HepG2 (cell line): ENCODE data around the gene GIPC3. TPM values are rescaled to one million over a fixed set of nuclear protein-coding genes. Genes with fewer than 3 reads are reported as not detected.

ENCODE experiments used
- ATF7 ChIP-seq, 2 experiments: fragments of 450-650 bp in 1 of 2; sonication (generic) in 1 of 2; formaldehyde crosslinking in 1 of 2; IDR thresholded peaks; 2 replicates each; pipeline versions ENCODE4 v1.4.0 to v1.6.1; 2016 to 2020; ENCODE audit warnings: antibody characterized with exemption in 1 of 2, mild to moderate bottlenecking in 1 of 2, missing genetic modification reagents in 1 of 2
- CTCF ChIP-seq: sonication (generic); formaldehyde crosslinking; IDR thresholded peaks from 2 replicates; pipeline ENCODE4 v1.5.0; 2020; ENCODE audit warnings: mild to moderate bottlenecking, missing genetic modification reagents, moderate library complexity
- HOXD1 ChIP-seq: sonication (generic); formaldehyde crosslinking; IDR thresholded peaks from 2 replicates; pipeline ENCODE4 v1.5.0; 2020; ENCODE audit warnings: missing genetic modification reagents
- LBX2 ChIP-seq: sonication (generic); formaldehyde crosslinking; IDR thresholded peaks from 2 replicates; pipeline ENCODE4 v1.5.0; 2020; ENCODE audit warnings: missing genetic modification reagents, mild to moderate bottlenecking, borderline replicate concordance
- MEIS1 ChIP-seq: sonication (generic); formaldehyde crosslinking; IDR thresholded peaks from 2 replicates; pipeline ENCODE4 v1.9.0; 2021; ENCODE audit warnings: mild to moderate bottlenecking, missing genetic modification reagents, moderate library complexity, borderline replicate concordance
- POLR2AphosphoS2 ChIP-seq: IDR thresholded peaks from 2 replicates; pipeline ENCODE4 v1.6.1; 2011; ENCODE audit warnings: low read depth, low read length, improper control_type of control experiment
- RAD21 ChIP-seq: fragments of 450-650 bp; formaldehyde crosslinking; IDR thresholded peaks from 2 replicates; pipeline ENCODE4 v1.5.0; 2020; ENCODE audit warnings: mild to moderate bottlenecking
- REST ChIP-seq, 2 experiments: IDR thresholded peaks; 2 replicates each; pipeline ENCODE4 v1.6.1; 2011 to 2012; ENCODE audit warnings: low read length in 2 of 2, borderline replicate concordance in 1 of 2, low read depth in 1 of 2, mild to moderate bottlenecking in 1 of 2, moderate library complexity in 1 of 2
- RXRA ChIP-seq: sonication (generic); formaldehyde crosslinking; IDR thresholded peaks from 2 replicates; pipeline ENCODE4 v1.5.1; 2020; ENCODE audit warnings: missing genetic modification reagents
- SRSF1 ChIP-seq: fragments of 200-400 bp; formaldehyde crosslinking; optimal IDR thresholded peaks from 2 replicates; pipeline ENCODE3; 2017; ENCODE audit warnings: mild to moderate bottlenecking, low read depth, low read length, moderate library complexity
- STAG1 ChIP-seq: sonication (generic); formaldehyde crosslinking; IDR thresholded peaks from 2 replicates; pipeline ENCODE4 v1.4.0; 2020; ENCODE audit warnings: missing genetic modification reagents
- ZNF230 ChIP-seq: sonication (generic); formaldehyde crosslinking; IDR thresholded peaks from 2 replicates; pipeline ENCODE4 v1.4.0; 2020; ENCODE audit warnings: mild to moderate bottlenecking, missing genetic modification reagents
- ZNF350 ChIP-seq: sonication (generic); formaldehyde crosslinking; IDR thresholded peaks from 2 replicates; pipeline ENCODE4 v1.4.0; 2020; ENCODE audit warnings: mild to moderate bottlenecking, low read depth, missing genetic modification reagents, borderline replicate concordance
- ZNF83 ChIP-seq: sonication (generic); formaldehyde crosslinking; IDR thresholded peaks from 2 replicates; pipeline ENCODE4 v1.4.0; 2020; ENCODE audit warnings: missing genetic modification reagents, mild to moderate bottlenecking, borderline replicate concordance
- ZSCAN22 ChIP-seq: sonication (generic); formaldehyde crosslinking; IDR thresholded peaks from 2 replicates; pipeline ENCODE4 v1.4.0; 2020; ENCODE audit warnings: mild to moderate bottlenecking, missing genetic modification reagents
- polyA plus RNA-seq, 8 experiments: library from polyadenylated mRNA; depleted of rRNA in 3 of 8; stranded (reverse) in 7 of 8; unstranded in 1 of 8; fragments of >200 nt; fragmentation: Illumina TruSeq in 4 of 8; extraction: Trizol in 4 of 8; gene quantifications; 2 replicates each; pipeline versions ENCODE4 v1.2.1 to v1.2.3, GENCODE V29; 2011 to 2016; ENCODE audit warnings: low read depth in 4 of 8, missing spikeins in 1 of 8, mixed read lengths in 1 of 8; ENCODE audit not compliant: insufficient read depth in 1 of 8
- total RNA-seq, 5 experiments: library from RNA; depleted of rRNA; stranded (reverse); fragments of >200 nt; fragmentation: Illumina TruSeq; extraction: Trizol; gene quantifications; 2 replicates each; pipeline ENCODE4 v1.2.3, GENCODE V29; 2016; ENCODE audit warnings: low read depth in 1 of 5
- TF ChIP-seq, protein P1 (sequence below): sonication (generic); formaldehyde crosslinking; IDR thresholded peaks from 2 replicates; pipeline ENCODE4 v1.5.0; 2020; ENCODE audit warnings: mild to moderate bottlenecking, missing genetic modification reagents, borderline replicate concordance
- TF ChIP-seq, protein P2 (sequence below): sonication (generic); formaldehyde crosslinking; IDR thresholded peaks from 2 replicates; pipeline ENCODE4 v1.4.0; 2020; ENCODE audit warnings: missing genetic modification reagents, low read depth, mild to moderate bottlenecking, borderline replicate concordance

Gene GIPC3
- total and polyA plus RNA-seq, 2 of the 13 experiments (the other 11 are each of a cell fraction or from before 2014, with no cell fraction given), result 0.05 TPM; not detected in 1

DNA sequence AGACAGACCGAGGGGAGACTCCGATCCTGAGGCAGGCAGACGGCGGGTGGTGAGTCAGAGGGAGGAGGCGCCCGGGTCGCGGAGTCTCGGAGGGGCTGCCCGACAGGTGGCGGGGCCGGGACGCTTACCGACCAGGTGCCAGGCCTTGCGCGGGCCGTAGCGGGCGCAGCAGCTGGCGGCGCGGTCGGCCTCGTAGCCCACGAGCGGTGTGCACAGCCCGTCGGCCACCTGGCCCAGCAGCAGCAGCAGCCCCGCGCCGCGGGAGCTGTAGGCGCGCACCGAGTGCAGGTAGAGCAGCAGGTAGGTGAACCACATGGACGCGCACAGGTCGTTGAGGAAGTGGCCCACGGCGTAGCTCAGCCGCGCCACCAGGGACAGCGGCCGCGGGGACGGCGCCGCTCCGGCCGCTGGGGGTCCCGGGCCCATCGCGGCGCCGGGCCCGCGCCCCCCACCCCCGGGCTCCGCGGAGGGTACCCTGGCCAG is 28.3 kb upstream of the GIPC3 start (continued):
- TF ChIP-seq ATF7 (IDR thresholded peaks at IDR 0.05), result no peak
- TF ChIP-seq ATF7 (CRISPR knock-in tag; IDR thresholded peaks at IDR 0.05), result no peak
- TF ChIP-seq ZNF350, result no peak
- TF ChIP-seq ZNF83 (CRISPR knock-in tag), result no peak
- TF ChIP-seq CTCF (CRISPR knock-in tag), result peak; percentile 35
- TF ChIP-seq ZSCAN22 (CRISPR knock-in tag), result peak; percentile 98
- TF ChIP-seq MEIS1 (CRISPR knock-in tag), result 0 out of 2 replicates have a peak, but pooled peaks have one; percentile 18
- TF ChIP-seq SRSF1, result no peak
- no peak for TF ChIP-seq POLR2AphosphoS2
- 0 out of 2 replicates have a peak, but pooled peaks have one; percentile 3 for TF ChIP-seq ZNF230 (CRISPR knock-in tag)
- TF ChIP-seq, protein P1, sequence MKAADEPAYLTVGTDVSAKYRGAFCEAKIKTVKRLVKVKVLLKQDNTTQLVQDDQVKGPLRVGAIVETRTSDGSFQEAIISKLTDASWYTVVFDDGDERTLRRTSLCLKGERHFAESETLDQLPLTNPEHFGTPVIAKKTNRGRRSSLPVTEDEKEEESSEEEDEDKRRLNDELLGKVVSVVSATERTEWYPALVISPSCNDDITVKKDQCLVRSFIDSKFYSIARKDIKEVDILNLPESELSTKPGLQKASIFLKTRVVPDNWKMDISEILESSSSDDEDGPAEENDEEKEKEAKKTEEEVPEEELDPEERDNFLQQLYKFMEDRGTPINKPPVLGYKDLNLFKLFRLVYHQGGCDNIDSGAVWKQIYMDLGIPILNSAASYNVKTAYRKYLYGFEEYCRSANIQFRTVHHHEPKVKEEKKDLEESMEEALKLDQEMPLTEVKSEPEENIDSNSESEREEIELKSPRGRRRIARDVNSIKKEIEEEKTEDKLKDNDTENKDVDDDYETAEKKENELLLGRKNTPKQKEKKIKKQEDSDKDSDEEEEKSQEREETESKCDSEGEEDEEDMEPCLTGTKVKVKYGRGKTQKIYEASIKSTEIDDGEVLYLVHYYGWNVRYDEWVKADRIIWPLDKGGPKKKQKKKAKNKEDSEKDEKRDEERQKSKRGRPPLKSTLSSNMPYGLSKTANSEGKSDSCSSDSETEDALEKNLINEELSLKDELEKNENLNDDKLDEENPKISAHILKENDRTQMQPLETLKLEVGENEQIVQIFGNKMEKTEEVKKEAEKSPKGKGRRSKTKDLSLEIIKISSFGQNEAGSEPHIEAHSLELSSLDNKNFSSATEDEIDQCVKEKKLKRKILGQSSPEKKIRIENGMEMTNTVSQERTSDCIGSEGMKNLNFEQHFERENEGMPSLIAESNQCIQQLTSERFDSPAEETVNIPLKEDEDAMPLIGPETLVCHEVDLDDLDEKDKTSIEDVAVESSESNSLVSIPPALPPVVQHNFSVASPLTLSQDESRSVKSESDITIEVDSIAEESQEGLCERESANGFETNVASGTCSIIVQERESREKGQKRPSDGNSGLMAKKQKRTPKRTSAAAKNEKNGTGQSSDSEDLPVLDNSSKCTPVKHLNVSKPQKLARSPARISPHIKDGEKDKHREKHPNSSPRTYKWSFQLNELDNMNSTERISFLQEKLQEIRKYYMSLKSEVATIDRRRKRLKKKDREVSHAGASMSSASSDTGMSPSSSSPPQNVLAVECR (CRISPR knock-in tag), result peak; percentile 8; the same call in 1 of the 2 replicates
- peak; percentile 31; the same call in 1 of the 2 replicates for TF ChIP-seq STAG1
- peak in 1 of 2 experiments; percentile 22; a peak in 2 of 4 replicates for TF ChIP-seq REST (IDR thresholded peaks at IDR 0.05; ENCODE audit: borderline replicate concordance in 1 of 2, low read depth in 1 of 2, low read length in 2 of 2)
- TF ChIP-seq LBX2, result no peak
- peak; percentile 55; the same call in 1 of the 2 replicates for TF ChIP-seq HOXD1
- no peak for TF ChIP-seq RXRA (CRISPR knock-in tag)
- TF ChIP-seq RAD21 (CRISPR knock-in tag), result peak; percentile 40; the same call in 1 of the 2 replicates
- TF ChIP-seq, protein P2, sequence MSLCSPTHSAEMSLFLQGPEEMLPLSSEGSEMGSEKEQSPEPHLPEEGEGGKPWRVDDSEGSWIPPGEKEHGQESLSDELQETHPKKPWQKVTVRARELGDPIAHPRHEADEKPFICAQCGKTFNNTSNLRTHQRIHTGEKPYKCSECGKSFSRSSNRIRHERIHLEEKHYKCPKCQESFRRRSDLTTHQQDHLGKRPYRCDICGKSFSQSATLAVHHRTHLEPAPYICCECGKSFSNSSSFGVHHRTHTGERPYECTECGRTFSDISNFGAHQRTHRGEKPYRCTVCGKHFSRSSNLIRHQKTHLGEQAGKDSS (CRISPR knock-in tag), result peak; percentile 34; the same call in 1 of the 2 replicates
